ENCODE measurements around the gene LIM2.

LIM2 gene

DNA sequence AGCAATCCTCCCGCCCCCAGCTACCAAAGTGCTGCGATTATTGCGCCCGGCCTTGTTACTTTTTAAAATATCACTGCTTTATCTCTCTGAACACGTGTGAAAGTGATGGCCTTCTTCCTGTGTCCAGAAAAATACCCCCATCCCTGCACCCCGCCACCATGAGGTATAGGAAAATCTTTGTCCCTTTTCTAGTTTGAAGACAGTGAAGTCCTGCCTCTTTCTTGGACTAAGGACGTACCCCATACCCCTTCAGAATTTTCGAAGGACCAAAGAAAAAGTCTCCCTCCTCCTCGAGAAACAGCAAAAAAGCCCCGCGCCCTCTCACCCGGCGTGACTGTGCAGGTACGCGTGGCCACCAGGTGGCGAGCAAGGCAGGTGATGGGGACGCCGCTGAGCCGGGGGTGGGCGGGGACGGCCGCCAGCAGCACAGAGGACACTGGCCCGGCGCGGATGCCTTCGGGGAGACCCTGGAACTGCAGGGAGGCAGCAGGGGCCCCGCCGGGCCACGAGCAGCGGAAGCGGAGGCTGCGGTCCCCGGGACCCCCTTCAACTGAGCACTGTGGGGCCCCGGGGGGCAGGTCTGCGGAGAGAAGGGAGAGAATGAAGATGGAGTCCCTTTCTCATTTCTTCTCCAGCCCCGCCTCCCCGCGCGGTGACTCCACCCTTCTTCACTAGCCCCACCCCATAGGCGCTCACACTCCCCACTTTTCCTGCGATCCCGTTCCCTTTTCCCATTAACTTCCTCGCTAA, 49.0 kb downstream of the LIM2 start:
- no peak for DNase-seq

GRCh38 chr19:51337861-51338562, 49.8 kb downstream of the LIM2 start:
- no peak for DNase-seq

- DNase-seq: no peak
These were observed 50.5 kb downstream of the LIM2 start for GRCh38 chr19:51337141-51337860.

- DNase-seq: no peak
These were observed 53.8 kb downstream of the LIM2 start for GRCh38 chr19:51333836-51334460.

DNA sequence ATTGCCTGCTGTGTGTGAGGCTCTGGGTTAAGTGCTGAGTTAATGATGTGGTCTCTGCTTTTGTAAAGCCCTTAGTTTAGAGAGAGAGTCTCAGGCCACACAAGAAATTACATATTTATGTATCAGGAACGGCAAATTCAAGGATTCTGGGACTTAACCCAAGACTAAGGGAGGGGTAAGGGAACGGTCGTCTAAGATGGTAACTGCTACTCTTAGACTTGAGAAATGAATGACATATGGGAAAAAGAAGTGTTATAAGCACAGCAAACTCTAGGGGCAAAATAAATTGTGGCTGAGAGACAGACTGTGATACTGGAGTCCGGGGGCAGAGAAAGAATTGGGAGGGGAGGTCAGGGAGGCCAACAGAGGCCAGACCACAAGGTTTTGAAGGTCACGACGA, 56.1 kb downstream of the LIM2 start:
- no peak for DNase-seq

- no peak for DNase-seq
These were observed 56.6 kb downstream of the LIM2 start for GRCh38 chr19:51331193-51331592.

- DNase-seq: no peak
These were observed 57.4 kb downstream of the LIM2 start for GRCh38 chr19:51330366-51330765.
